Loucy (cell line): ENCODE data around the gene PPP4C.

Source experiments
- H2AFZ ChIP-seq: fragments of 200-600 bp; sonication (generic); 2 replicates; pipeline ENCODE4 v1.6.0; 2016; ENCODE audit warnings: antibody characterized with exemption, mild to moderate bottlenecking, low read length, moderate library complexity
- H3F3A ChIP-seq: fragments of 200-600 bp; 2 replicates; pipeline ENCODE4 v1.6.0; 2016; ENCODE audit warnings: antibody characterized with exemption, low read depth, mild to moderate bottlenecking
- H3K27me3 ChIP-seq: fragments of 200-600 bp; sonication (generic); 2 replicates; pipeline ENCODE4 v1.6.1; 2014; ENCODE audit warnings: low read length, mild to moderate bottlenecking; ENCODE audit not compliant: insufficient read depth, poor library complexity, severe bottlenecking
- H3K36me3 ChIP-seq: fragments of 200-600 bp; sonication (generic); 2 replicates; pipeline ENCODE4 v1.6.1; 2016; ENCODE audit warnings: low read length; ENCODE audit not compliant: insufficient read depth
- H3K4me1 ChIP-seq: fragments of 200-600 bp; sonication (generic); 2 replicates; pipeline ENCODE4 v1.5.1; 2014; ENCODE audit warnings: low read length, mild to moderate bottlenecking; ENCODE audit not compliant: insufficient read depth, poor library complexity, severe bottlenecking
- H3K4me2 ChIP-seq: fragments of 200-600 bp; sonication (generic); 2 replicates; pipeline ENCODE4 v1.6.0; 2014; ENCODE audit warnings: antibody characterized with exemption, low read length, low read depth, mild to moderate bottlenecking; ENCODE audit not compliant: poor library complexity, severe bottlenecking
- H3K4me3 ChIP-seq: fragments of 200-600 bp; sonication (generic); 2 replicates; pipeline ENCODE4 v1.5.1; 2014; ENCODE audit warnings: low read length, mild to moderate bottlenecking, mixed read lengths; ENCODE audit not compliant: poor library complexity, severe bottlenecking
- H3K79me2 ChIP-seq: fragments of 200-600 bp; sonication (generic); 2 replicates; pipeline ENCODE4 v1.6.1; 2014; ENCODE audit warnings: low read length; ENCODE audit not compliant: insufficient read depth
- H3K9ac ChIP-seq: fragments of 200-600 bp; sonication (generic); 2 replicates; pipeline ENCODE4 v1.6.0; 2014; ENCODE audit warnings: mild to moderate bottlenecking, low read depth, low read length, moderate library complexity; ENCODE audit not compliant: poor library complexity, severe bottlenecking
- H3K9me2 ChIP-seq: fragments of 200-600 bp; sonication (generic); replicated peaks from 2 replicates; pipeline ENCODE4 v1.6.1; 2016; ENCODE audit warnings: low read depth, low read length, mixed read lengths
- H3K9me3 ChIP-seq: fragments of 200-600 bp; sonication (generic); 2 replicates; pipeline ENCODE4 v1.6.1; 2014; ENCODE audit warnings: mild to moderate bottlenecking, antibody characterized with exemption, low read length, low read depth; ENCODE audit not compliant: insufficient read depth
- H4K20me1 ChIP-seq: fragments of 200-600 bp; sonication (generic); 2 replicates; pipeline ENCODE4 v1.6.0; 2014; ENCODE audit warnings: antibody characterized with exemption, low read length, mild to moderate bottlenecking; ENCODE audit not compliant: insufficient read depth, poor library complexity, severe bottlenecking
- EZH2phosphoT487 ChIP-seq: fragments of 200-600 bp; IDR thresholded peaks from 2 replicates; pipeline ENCODE4 v1.6.1; 2018; ENCODE audit warnings: antibody characterized with exemption, mild to moderate bottlenecking, moderate library complexity, borderline replicate concordance
- TF ChIP-seq, protein P1 (sequence below): fragments of 200-600 bp; sonication (generic); conservative IDR thresholded peaks from 2 replicates; pipeline ENCODE4 v1.5.1; 2014; ENCODE audit warnings: mild to moderate bottlenecking, antibody characterized with exemption, low read length

Gene PPP4C

DNA sequence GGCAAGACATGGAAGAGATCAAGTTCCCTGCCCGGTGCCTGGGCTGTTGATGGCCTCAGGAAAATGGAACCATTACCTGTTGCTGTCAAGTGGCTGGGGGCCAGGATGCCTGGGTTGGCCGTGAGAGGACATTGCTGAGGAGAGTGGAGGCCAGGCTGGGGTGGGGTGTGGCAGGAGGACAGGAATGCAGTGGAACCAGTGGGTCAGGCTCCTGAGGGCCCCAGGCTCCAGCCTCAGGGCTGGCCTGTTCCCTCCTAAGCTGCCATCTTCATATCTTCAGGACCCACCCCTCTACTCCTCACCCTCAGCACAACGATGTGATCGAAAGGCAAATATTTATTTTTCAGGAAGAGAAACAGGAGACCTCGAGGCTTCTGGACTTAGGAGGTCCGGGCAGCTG is 28.7 kb downstream of the PPP4C start:
- H2AFZ ChIP-seq, result no peak overlapping the region
- no peaks in the 10 kb centered on the region for H3K36me3 ChIP-seq
- TF ChIP-seq EZH2phosphoT487, result no peak
- TF ChIP-seq, protein P1, sequence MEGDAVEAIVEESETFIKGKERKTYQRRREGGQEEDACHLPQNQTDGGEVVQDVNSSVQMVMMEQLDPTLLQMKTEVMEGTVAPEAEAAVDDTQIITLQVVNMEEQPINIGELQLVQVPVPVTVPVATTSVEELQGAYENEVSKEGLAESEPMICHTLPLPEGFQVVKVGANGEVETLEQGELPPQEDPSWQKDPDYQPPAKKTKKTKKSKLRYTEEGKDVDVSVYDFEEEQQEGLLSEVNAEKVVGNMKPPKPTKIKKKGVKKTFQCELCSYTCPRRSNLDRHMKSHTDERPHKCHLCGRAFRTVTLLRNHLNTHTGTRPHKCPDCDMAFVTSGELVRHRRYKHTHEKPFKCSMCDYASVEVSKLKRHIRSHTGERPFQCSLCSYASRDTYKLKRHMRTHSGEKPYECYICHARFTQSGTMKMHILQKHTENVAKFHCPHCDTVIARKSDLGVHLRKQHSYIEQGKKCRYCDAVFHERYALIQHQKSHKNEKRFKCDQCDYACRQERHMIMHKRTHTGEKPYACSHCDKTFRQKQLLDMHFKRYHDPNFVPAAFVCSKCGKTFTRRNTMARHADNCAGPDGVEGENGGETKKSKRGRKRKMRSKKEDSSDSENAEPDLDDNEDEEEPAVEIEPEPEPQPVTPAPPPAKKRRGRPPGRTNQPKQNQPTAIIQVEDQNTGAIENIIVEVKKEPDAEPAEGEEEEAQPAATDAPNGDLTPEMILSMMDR, result no peak
- H3K4me3 ChIP-seq, result no peak overlapping the region
- no peaks in the 10 kb centered on the region for H3K27me3 ChIP-seq
- H3K9me3 ChIP-seq, result no peaks in the 10 kb centered on the region
- no peaks in the 10 kb centered on the region for H4K20me1 ChIP-seq
- no peak overlapping the region for H3K9ac ChIP-seq
- no peaks in the 10 kb centered on the region for H3F3A ChIP-seq
- no peaks in the 10 kb centered on the region for H3K4me1 ChIP-seq
- H3K79me2 ChIP-seq, result no peaks in the 10 kb centered on the region
- H3K9me2 ChIP-seq, result no peaks in the 10 kb centered on the region
- no peak overlapping the region for H3K4me2 ChIP-seq

DNA sequence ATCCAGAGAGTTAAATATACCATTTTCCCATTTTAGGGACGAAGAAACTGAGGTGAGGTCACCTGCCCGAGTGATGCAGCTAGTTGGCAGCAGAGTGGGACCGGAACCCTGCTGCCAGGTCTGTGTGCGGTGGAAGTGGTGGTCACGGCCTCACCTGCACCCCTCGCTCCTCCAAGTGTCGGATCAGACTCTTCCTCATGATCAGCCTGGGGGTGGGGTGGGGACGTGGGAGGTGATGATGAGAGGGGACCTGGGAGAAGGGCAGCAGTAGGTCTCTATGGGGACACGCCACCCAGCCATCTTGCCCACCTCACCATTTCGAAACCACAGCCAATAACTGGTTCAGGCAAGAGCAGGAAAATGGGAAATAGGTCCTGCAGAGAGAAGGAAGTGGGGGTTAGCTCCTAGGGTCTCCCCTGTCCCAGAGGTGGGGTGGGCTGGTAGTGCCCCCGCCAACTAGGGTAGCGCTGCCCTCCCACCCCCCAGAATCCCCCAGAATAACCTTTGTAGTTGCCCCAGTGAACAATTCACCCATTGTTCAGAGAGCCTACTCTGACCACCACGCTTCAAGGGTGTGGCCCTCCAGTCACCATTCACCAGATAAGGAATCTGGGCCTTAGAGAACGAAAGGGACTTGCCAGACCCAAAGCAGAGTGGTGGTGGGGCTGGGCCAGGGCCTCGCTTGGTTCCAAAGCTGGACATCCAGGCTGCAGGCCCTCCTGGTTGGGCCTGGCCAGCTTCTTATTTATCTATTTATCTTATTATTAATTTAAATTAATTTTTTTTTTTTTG is 32.5 kb downstream of the PPP4C start:
- H3K4me2 ChIP-seq, result no peak overlapping the region
- no peaks in the 10 kb centered on the region for H4K20me1 ChIP-seq
- no peaks in the 10 kb centered on the region for H3K9me2 ChIP-seq
- H3K9ac ChIP-seq, result no peak overlapping the region
- H3K27me3 ChIP-seq, result no peaks in the 10 kb centered on the region
- no peak overlapping the region for H2AFZ ChIP-seq
- no peak overlapping the region for H3K4me3 ChIP-seq
- no peaks in the 10 kb centered on the region for H3F3A ChIP-seq
- H3K79me2 ChIP-seq, result no peaks in the 10 kb centered on the region
- no peaks in the 10 kb centered on the region for H3K9me3 ChIP-seq
- H3K36me3 ChIP-seq, result no peaks in the 10 kb centered on the region
- no peak for TF ChIP-seq EZH2phosphoT487
- TF ChIP-seq, protein P1, result no peak
- no peaks in the 10 kb centered on the region for H3K4me1 ChIP-seq

DNA sequence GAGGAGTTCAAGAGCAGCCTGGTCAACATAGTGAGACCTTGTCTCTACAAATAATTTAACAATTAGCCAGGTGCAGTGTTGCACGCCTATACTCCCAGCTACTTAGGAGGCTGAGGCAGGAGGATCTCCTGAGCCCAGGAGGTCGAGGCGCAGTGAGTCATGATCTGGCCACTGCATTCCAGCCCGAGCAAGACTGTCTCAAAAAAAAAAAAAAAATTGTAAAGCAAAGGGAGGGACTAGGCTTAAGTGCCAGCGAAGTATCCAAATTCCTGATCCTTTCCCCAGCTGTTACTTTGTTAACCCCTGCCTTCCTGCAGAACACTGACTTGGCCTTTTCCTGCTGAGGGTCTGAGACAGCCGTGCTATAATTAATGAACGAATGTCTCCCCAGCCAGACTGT is 34.9 kb downstream of the PPP4C start:
- no peak for TF ChIP-seq EZH2phosphoT487
- TF ChIP-seq, protein P1, result no peak
- no peak overlapping the region for H3K9ac ChIP-seq

More for the DNA sequence above, 34.9 kb downstream of the PPP4C start:
- Histone ChIP-seq H3F3A (no peaks in the 10 kb centered on the region), H3K9me2 (no peaks in the 10 kb centered on the region), H4K20me1 (no peaks in the 10 kb centered on the region), H3K4me1 (no peaks in the 10 kb centered on the region), H2AFZ (no peak overlapping the region), H3K36me3 (no peaks in the 10 kb centered on the region), H3K4me2 (no peak overlapping the region), H3K79me2 (no peaks in the 10 kb centered on the region), H3K4me3 (no peak overlapping the region), H3K27me3 (no peaks in the 10 kb centered on the region), H3K9me3 (no peaks in the 10 kb centered on the region)
